Measurements from ENCODE around the gene MOCS3. TPM values are rescaled to one million over a fixed set of nuclear protein-coding genes. Genes with fewer than 3 reads are reported as not detected.

Gene MOCS3
- total RNA-seq, 1 experiment from 2014 or later = 13.4 TPM

- peak; percentile 89 for DNase-seq
- TF ChIP-seq EZH2 (IDR thresholded peaks at IDR 0.05; ENCODE audit: low read length, unreplicated experiment) (no peak), EZH2phosphoT487 (IDR thresholded peaks at IDR 0.05; ENCODE audit: borderline replicate concordance, low read length) (no peak), CTCF (conservative IDR thresholded peaks at IDR 0.05; ENCODE audit: low read depth, low read length) (peak; percentile 81)
- H3K27me3 ChIP-seq (ENCODE audit: low read length) = no peaks in the 10 kb centered on the region
- peak within 1 kb of the TSS; percentile 84 for H3K4me2 ChIP-seq (ENCODE audit: low read length)
- POLR2A ChIA-PET (ENCODE audit: unreplicated experiment) = interaction anchor here (0.5 to 1.1 kb wide), 6 partner anchors 27 to 473 kb away, joined by 3 to 5 read pairs (median 3); partner anchors contain the start of genes BCAS4, DPM1 and MOCS3
- no peaks in the 10 kb centered on the region for H3K9me2 ChIP-seq (replicated peaks; ENCODE audit: low read length)
- H3K9me3 ChIP-seq (ENCODE audit: low read length) = no peaks in the 10 kb centered on the region
- ATAC-seq = peak; percentile 70
- no TSS peak for BruUV-seq (replicated peaks)
- H3K27ac ChIP-seq (ENCODE audit: low read length) = peak within 1 kb of the TSS; percentile 69
- H3F3A ChIP-seq (ENCODE audit: low read length, unreplicated experiment) = peaks cover 26% of the 10 kb centered on the region
- CTCF ChIA-PET = interaction anchor here (0.6 to 1.4 kb wide), 7 partner anchors 27 to 766 kb away, joined by 3 to 11 read pairs (median 8); partner anchors contain the start of genes BCAS4, DPM1 and MOCS3
- H3K36me3 ChIP-seq (ENCODE audit: low read depth, low read length) = peaks cover 51% of the 10 kb centered on the region
- H3K4me3 ChIP-seq (ENCODE audit: low read length) = peak within 1 kb of the TSS; percentile 92
- H3K4me1 ChIP-seq (ENCODE audit: insufficient read depth, low read length) = peaks cover 31% of the 10 kb centered on the region
- intact Hi-C loops (cut with micrococcal nuclease) = loop anchor here (2.0 kb wide), 1 partner anchor 137 kb away; the partner anchor contains the start of gene BCAS4
- peak within 1 kb of the TSS; percentile 82 for H2AFZ ChIP-seq (ENCODE audit: low read length)
- H4K20me1 ChIP-seq (ENCODE audit: low read length) = peaks cover 22% of the 10 kb centered on the region
- H3K79me2 ChIP-seq (ENCODE audit: low read length) = peaks cover 41% of the 10 kb centered on the region
- H3K9ac ChIP-seq (ENCODE audit: low read length) = peak within 1 kb of the TSS; percentile 81
Measured at GRCh38 chr20:50931306-50932015, 27.2 kb upstream of the MOCS3 start, which contains the start of gene ADNP. TSS of gene ADNP (minus strand) at chr20:50931437. CDS start at chr20:50903996, 27,441 bp downstream.

GRCh38 chr20:50932016-50932485 is 26.6 kb upstream of the MOCS3 start:
- ATAC-seq (no peak), DNase-seq (no peak)
- POLR2A ChIA-PET (ENCODE audit: unreplicated experiment) = interaction anchor here (0.8 to 1.1 kb wide), 2 partner anchors 26 to 137 kb away, joined by 3 to 5 read pairs; partner anchors contain the start of genes BCAS4, DPM1 and MOCS3
- H3K27me3 ChIP-seq (ENCODE audit: low read length) = no peaks in the 10 kb centered on the region
- CTCF ChIA-PET = interaction anchor here (0.9 to 1.4 kb wide), 4 partner anchors 26 to 141 kb away, joined by 3 to 9 read pairs (median 6); partner anchors contain the start of genes BCAS4, DPM1 and MOCS3
- peak overlapping the region; percentile 84 for H3K4me2 ChIP-seq (ENCODE audit: low read length)
- peak overlapping the region; percentile 75 for H3K9ac ChIP-seq (ENCODE audit: low read length)
- H3K36me3 ChIP-seq (ENCODE audit: low read depth, low read length) = peaks cover 57% of the 10 kb centered on the region
- peaks cover 35% of the 10 kb centered on the region for H3K79me2 ChIP-seq (ENCODE audit: low read length)
- TF ChIP-seq EZH2 (IDR thresholded peaks at IDR 0.05; ENCODE audit: low read length, unreplicated experiment) (no peak), CTCF (conservative IDR thresholded peaks at IDR 0.05; ENCODE audit: low read depth, low read length) (no peak), EZH2phosphoT487 (IDR thresholded peaks at IDR 0.05; ENCODE audit: borderline replicate concordance, low read length) (no peak)
- intact Hi-C loops (cut with micrococcal nuclease) = no loop called here
- peaks cover 31% of the 10 kb centered on the region for H3K4me1 ChIP-seq (ENCODE audit: insufficient read depth, low read length)
- H3K27ac ChIP-seq (ENCODE audit: low read length) = peak overlapping the region; percentile 69
- H4K20me1 ChIP-seq (ENCODE audit: low read length) = peaks cover 22% of the 10 kb centered on the region
- peak overlapping the region; percentile 82 for H2AFZ ChIP-seq (ENCODE audit: low read length)
- H3K4me3 ChIP-seq (ENCODE audit: low read length) = peak overlapping the region; percentile 64; the same call in 1 of the 2 replicates
- peaks cover 26% of the 10 kb centered on the region for H3F3A ChIP-seq (ENCODE audit: low read length, unreplicated experiment)
- BruUV-seq (replicated peaks) = TSS peak; percentile 71
- H3K9me3 ChIP-seq (ENCODE audit: low read length) = no peaks in the 10 kb centered on the region
- no peaks in the 10 kb centered on the region for H3K9me2 ChIP-seq (replicated peaks; ENCODE audit: low read length)
